HS-27A (cell line): Measurements from ENCODE around the gene BRPF3.

Source experiments
- DNase-seq: peaks from one replicate; pipeline ENCODE4 v3.0.0-alpha.2; 2012; ENCODE audit warnings: low read depth, missing footprints

The BRPF3 gene

DNA sequence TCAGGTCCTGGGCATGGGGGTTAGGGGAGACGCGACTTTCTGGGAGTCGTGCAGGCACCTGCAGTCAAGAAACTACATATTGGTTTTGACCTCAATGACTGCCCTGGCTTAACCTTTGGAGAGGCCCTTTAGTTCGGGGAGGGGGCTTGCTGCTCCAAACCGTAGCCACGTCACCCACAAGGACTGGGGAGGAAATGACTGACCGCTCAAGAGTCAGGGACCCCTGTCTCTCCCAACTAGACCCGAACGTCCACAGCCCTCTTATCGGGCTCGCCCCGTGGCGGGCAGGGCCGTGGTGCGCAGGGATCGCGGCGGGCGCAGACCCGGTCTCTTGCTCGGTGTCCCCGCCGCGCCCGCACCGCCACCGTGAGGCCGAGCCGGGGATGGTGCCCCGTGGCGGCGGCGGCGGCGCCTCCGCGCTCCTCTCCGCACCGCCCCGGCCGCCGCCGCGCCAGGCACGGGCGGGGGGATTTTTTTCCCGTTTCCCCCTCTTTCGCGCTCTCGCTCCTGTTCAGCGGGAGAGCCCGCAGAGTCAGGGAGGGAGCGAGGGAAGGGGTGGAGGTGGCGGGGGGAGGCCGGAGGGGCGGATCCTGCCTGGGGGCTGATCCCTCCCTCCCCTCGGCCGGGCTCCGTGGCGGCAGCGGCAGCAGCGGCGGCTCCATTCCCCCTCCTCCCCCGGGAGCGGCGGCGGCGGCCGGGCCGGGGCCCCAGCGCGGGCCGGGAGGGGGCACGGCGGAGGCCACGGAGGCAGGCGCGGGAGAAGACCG is at the start of gene BRPF3:
BRPF3 (plus strand) TSS at position 632 of the 767 bp plus-strand sequence. CDS start 3,579 bp downstream, outside the sequence.
- DNase-seq, result no peak

- no peak for DNase-seq
These were observed 49.2 kb upstream of the BRPF3 start for GRCh38 chr6:36147294-36147693.

DNA sequence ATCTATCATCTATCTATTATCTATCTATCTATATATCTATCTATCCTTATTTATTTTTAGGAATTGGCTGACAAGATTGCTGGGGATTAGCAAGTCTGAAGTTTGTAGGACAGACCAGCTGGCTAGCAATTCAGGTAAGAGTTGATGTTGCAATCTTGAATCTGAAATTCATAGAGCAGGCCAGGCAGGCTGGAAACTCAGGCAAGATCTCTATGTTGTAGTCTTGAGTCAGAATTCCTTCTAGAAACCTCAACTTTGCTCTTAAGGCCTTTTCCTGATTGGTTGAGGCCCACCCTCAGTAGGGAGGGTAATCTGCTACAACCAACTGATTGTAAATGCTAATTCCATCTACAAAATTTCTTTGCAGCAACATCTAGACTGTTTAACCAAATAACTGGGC is 47.1 kb upstream of the BRPF3 start:
- no peak for DNase-seq

DNA sequence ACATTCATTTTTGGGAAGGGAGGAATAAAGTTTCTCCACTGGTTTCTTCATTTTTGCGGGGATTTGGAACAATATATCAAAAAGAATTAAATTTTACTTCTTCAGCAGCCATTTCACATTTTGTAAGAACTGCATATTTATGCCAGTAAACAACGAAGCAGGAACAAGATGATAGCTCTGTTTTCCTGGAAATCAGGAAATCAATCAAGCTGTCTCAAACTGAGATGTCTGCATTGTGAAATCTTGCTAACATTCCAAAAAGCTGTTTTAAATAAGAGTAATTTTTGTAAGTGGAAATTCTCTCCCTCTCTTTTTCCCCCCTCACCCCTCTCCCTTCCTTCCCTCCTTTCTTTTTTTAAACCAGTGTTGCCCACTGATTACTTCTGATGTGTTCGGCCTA is 46.3 kb upstream of the BRPF3 start:
- DNase-seq, result no peak

- DNase-seq, result no peak
These were observed 42.3 kb upstream of the BRPF3 start for GRCh38 chr6:36154286-36154685.

GRCh38 chr6:36155662-36156061 is 40.9 kb upstream of the BRPF3 start:
- DNase-seq, result no peak

- DNase-seq, result peak; percentile 4
These were observed 36.3 kb upstream of the BRPF3 start for GRCh38 chr6:36160147-36160760.

GRCh38 chr6:36169023-36170007 is 27.2 kb upstream of the BRPF3 start:
- no peak for DNase-seq

DNA sequence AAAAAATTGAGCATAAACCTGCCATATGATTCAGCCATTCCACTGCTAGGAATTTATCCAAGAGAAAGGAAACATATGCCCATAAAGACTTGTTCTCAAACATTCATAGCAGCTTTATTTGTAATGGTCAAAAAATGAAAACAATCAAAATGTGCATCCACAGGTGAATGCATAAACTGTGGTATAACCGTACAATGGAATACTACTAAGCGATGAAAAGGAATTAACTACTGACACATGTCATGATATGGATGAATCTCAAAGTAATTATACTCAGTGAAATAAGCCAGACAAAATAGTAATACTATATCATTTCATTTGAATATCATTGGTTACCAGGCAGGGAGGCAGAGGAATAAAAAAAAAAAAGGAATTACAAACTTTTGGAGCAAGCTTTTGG is 25.8 kb upstream of the BRPF3 start:
- DNase-seq, result no peak

DNA sequence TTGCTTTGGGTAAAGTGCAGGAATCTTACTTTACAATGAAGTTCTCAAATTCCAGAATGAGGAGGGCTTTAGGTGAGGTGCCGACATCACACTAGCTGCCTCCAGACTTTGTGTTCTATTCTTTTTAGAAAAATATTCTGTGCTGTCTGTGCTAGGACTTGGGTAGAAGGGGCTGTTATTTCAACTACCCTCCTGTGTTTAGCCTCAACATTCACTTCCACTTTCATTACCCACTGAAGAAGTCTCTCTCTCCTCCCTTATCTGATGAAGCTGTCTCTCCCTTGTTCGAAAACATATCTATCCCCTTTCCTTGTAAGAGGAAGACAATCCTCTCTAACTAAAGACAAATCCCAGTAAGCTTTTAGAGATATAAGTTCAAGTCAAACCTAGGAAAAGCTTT is 25.0 kb upstream of the BRPF3 start:
- DNase-seq, result no peak

- no peak for DNase-seq
These were observed 19.4 kb upstream of the BRPF3 start for GRCh38 chr6:36177166-36177565.

GRCh38 chr6:36178544-36178943 is 18.0 kb upstream of the BRPF3 start:
- DNase-seq, result no peak

- no peak for DNase-seq
These were observed 16.4 kb upstream of the BRPF3 start for GRCh38 chr6:36180126-36180525.

GRCh38 chr6:36184311-36184710 is 12.2 kb upstream of the BRPF3 start:
- no peak for DNase-seq

DNA sequence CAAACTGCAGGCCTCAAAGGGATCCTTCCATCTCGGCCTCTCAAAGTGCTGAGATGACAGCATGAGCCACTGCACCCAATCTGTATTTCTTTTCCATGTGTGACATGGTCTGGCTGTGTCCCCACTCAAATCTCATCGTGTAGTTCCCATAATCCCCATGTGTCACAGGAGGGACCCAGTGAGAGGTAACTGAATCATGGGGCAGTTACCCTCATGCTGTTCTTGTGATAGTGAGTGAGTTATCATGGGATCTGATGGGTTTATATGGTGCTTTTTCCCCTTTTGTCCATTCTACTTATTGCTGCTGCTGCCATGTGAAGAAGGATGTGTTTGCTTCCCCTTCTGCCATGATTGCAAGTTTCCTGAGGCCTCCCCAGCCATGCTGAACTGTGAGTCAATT is 10.3 kb upstream of the BRPF3 start:
- no peak for DNase-seq

- no peak for DNase-seq
These were observed 9.1 kb upstream of the BRPF3 start for GRCh38 chr6:36187446-36187845.

DNA sequence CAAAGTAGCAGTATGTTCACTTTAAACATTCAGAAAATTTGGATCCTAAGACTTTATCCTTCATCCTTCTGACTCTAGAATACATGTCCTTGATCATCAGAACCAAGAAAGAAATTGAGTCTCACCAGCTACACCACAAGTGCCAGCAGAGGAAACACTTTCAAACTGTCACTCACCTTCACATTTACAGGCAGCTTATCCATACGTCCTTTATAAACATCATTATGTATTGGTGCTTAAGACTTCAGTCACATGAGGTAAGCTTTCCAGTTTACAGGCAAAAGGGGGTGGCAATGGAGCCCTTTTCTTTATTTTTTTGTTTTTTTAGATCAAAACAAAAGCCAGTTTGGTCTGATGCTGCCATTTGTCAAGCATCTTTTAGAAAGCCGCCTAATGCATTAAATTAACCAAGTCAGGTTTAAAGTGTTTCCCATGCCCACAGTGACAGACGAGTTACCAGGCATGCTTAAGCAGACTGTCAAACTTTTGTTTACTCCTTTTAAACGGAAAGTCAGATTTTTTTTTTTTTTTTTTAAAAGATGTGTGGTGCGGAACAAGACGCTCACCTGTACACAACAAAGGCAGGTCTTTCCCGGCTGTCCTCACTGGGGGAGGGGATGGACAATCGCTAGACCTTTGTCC is 952 bp upstream of the BRPF3 start:
- no peak for DNase-seq

GRCh38 chr6:36196880-36197548 is 470 bp downstream of the BRPF3 start:
- peak; percentile 93 for DNase-seq

- DNase-seq, result no peak
These were observed 1.2 kb downstream of the BRPF3 start for GRCh38 chr6:36197739-36198221.

- no peak for DNase-seq
These were observed 2.4 kb downstream of the BRPF3 start for GRCh38 chr6:36198986-36199385.

DNA sequence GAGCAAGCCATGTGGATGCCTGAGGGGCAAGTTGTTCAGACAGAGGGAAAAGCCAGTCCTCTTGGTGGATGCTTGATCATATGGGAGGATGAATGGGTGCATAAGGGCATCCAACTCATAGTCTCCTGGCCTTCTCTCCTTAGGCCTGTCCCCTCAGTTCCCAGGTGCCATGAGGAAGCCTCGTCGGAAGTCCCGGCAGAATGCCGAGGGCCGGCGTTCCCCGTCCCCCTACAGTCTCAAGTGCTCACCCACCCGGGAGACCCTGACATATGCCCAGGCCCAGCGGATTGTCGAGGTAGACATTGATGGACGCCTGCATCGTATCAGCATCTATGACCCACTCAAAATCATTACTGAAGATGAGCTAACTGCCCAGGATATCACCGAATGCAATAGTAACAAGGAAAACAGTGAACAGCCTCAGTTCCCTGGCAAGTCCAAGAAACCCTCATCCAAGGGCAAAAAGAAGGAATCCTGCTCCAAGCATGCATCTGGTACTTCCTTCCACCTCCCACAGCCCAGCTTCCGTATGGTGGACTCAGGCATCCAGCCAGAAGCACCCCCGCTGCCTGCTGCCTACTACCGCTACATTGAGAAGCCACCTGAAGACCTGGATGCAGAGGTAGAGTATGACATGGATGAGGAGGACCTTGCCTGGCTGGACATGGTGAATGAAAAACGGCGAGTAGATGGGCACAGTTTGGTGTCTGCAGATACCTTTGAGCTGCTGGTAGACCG is 3.8 kb downstream of the BRPF3 start:
- no peak for DNase-seq
